ENCODE measurements around the gene SERTAD3.

- no peak for TF ChIP-seq POLR2A (IDR thresholded peaks at IDR 0.05)
- TF ChIP-seq, protein P1, sequence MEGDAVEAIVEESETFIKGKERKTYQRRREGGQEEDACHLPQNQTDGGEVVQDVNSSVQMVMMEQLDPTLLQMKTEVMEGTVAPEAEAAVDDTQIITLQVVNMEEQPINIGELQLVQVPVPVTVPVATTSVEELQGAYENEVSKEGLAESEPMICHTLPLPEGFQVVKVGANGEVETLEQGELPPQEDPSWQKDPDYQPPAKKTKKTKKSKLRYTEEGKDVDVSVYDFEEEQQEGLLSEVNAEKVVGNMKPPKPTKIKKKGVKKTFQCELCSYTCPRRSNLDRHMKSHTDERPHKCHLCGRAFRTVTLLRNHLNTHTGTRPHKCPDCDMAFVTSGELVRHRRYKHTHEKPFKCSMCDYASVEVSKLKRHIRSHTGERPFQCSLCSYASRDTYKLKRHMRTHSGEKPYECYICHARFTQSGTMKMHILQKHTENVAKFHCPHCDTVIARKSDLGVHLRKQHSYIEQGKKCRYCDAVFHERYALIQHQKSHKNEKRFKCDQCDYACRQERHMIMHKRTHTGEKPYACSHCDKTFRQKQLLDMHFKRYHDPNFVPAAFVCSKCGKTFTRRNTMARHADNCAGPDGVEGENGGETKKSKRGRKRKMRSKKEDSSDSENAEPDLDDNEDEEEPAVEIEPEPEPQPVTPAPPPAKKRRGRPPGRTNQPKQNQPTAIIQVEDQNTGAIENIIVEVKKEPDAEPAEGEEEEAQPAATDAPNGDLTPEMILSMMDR (IDR thresholded peaks at IDR 0.05): no peak
These were observed 22.3 kb upstream of the SERTAD3 start for GRCh38 chr19:40466219-40466984.
